SU-DHL-6 (cell line): ENCODE results near the gene PRTN3.

Source experiments
- CTCF ChIP-seq: fragments of 200-600 bp; sonication (generic); IDR thresholded peaks from one replicate; pipeline ENCODE4 v1.5.1; 2017; ENCODE audit warnings: antibody characterized with exemption, mild to moderate bottlenecking, low read length, moderate library complexity; ENCODE audit not compliant: insufficient read depth, poor library complexity, severe bottlenecking
- EZH2phosphoT487 ChIP-seq: fragments of 200-600 bp; sonication (generic), shearing (Covaris generic); conservative IDR thresholded peaks from 2 replicates; pipeline ENCODE4 v1.6.1; 2018; ENCODE audit warnings: mild to moderate bottlenecking, antibody characterized with exemption, low read length, moderate library complexity, mixed read lengths

GRCh38 chr19:868458-869244 lies 27.9 kb downstream of the PRTN3 start:
- TF ChIP-seq CTCF (no peak), EZH2phosphoT487 (no peak)
